ENCODE results near the gene CASK.

The CASK gene

GRCh38 chrX:41781500-41781899, 141.9 kb downstream of the CASK start:
- Histone ChIP-seq H3F3A (ENCODE audit: control insufficient read depth, insufficient read depth) (no peaks in the 10 kb centered on the region), H3K27me3 (ENCODE audit: control insufficient read depth, low read length) (no peaks in the 10 kb centered on the region), H3K36me3 (ENCODE audit: control insufficient read depth, low read length) (no peaks in the 10 kb centered on the region), H3K79me2 (ENCODE audit: control insufficient read depth, low read length) (no peaks in the 10 kb centered on the region), H3K9me3 (ENCODE audit: control insufficient read depth, insufficient read depth, low read length) (no peaks in the 10 kb centered on the region), H3K4me1 (ENCODE audit: control insufficient read depth, low read length) (no peaks in the 10 kb centered on the region), H3K27ac (ENCODE audit: low read depth, low read length) (no peak overlapping the region), H3K9me2 (replicated peaks; ENCODE audit: control insufficient read depth, low read length) (no peaks in the 10 kb centered on the region), H4K20me1 (ENCODE audit: control insufficient read depth, insufficient read depth, low read depth, low read length) (no peaks in the 10 kb centered on the region), H3K4me2 (ENCODE audit: low read length) (no peak overlapping the region), H3K4me3 (ENCODE audit: low read length) (no peak overlapping the region)
- no peak for TF ChIP-seq EZH2phosphoT487 (IDR thresholded peaks at IDR 0.05; ENCODE audit: borderline replicate concordance, low read length)
- peak; percentile 61 for TF ChIP-seq CTCF (IDR thresholded peaks at IDR 0.05; ENCODE audit: low read depth, low read length, poor library complexity, severe bottlenecking)

- Histone ChIP-seq H3K79me2 (ENCODE audit: control insufficient read depth, low read length) (no peaks in the 10 kb centered on the region), H3K4me3 (ENCODE audit: low read length) (no peak overlapping the region), H3K9me2 (replicated peaks; ENCODE audit: control insufficient read depth, low read length) (no peaks in the 10 kb centered on the region), H3K4me2 (ENCODE audit: low read length) (no peak overlapping the region), H3K27me3 (ENCODE audit: control insufficient read depth, low read length) (no peaks in the 10 kb centered on the region), H3K4me1 (ENCODE audit: control insufficient read depth, low read length) (no peaks in the 10 kb centered on the region), H3F3A (ENCODE audit: control insufficient read depth, insufficient read depth) (no peaks in the 10 kb centered on the region), H3K9me3 (ENCODE audit: control insufficient read depth, insufficient read depth, low read length) (no peaks in the 10 kb centered on the region), H3K36me3 (ENCODE audit: control insufficient read depth, low read length) (no peaks in the 10 kb centered on the region), H3K27ac (ENCODE audit: low read depth, low read length) (no peak overlapping the region), H4K20me1 (ENCODE audit: control insufficient read depth, insufficient read depth, low read depth, low read length) (no peaks in the 10 kb centered on the region)
- TF ChIP-seq CTCF (IDR thresholded peaks at IDR 0.05; ENCODE audit: low read depth, low read length, poor library complexity, severe bottlenecking) (no peak), EZH2phosphoT487 (IDR thresholded peaks at IDR 0.05; ENCODE audit: borderline replicate concordance, low read length) (no peak)
Observed at GRCh38 chrX:41779941-41780340, 143.4 kb downstream of the CASK start.

GRCh38 chrX:41779030-41779564, 144.3 kb downstream of the CASK start:
- Histone ChIP-seq H3K36me3 (ENCODE audit: control insufficient read depth, low read length) (no peaks in the 10 kb centered on the region), H3K79me2 (ENCODE audit: control insufficient read depth, low read length) (no peaks in the 10 kb centered on the region), H3K4me3 (ENCODE audit: low read length) (no peak overlapping the region), H3K9me3 (ENCODE audit: control insufficient read depth, insufficient read depth, low read length) (no peaks in the 10 kb centered on the region), H3K27me3 (ENCODE audit: control insufficient read depth, low read length) (no peaks in the 10 kb centered on the region), H3K4me2 (ENCODE audit: low read length) (no peak overlapping the region), H4K20me1 (ENCODE audit: control insufficient read depth, insufficient read depth, low read depth, low read length) (no peaks in the 10 kb centered on the region), H3F3A (ENCODE audit: control insufficient read depth, insufficient read depth) (no peaks in the 10 kb centered on the region), H3K9me2 (replicated peaks; ENCODE audit: control insufficient read depth, low read length) (no peaks in the 10 kb centered on the region), H3K4me1 (ENCODE audit: control insufficient read depth, low read length) (no peaks in the 10 kb centered on the region), H3K27ac (ENCODE audit: low read depth, low read length) (no peak overlapping the region)
- TF ChIP-seq CTCF (IDR thresholded peaks at IDR 0.05; ENCODE audit: low read depth, low read length, poor library complexity, severe bottlenecking) (no peak), EZH2phosphoT487 (IDR thresholded peaks at IDR 0.05; ENCODE audit: borderline replicate concordance, low read length) (no peak)
